Loucy (cell line): ENCODE results near the gene CRYBB1.

Experiments
- H2AFZ ChIP-seq: fragments of 200-600 bp; sonication (generic); 2 replicates; pipeline ENCODE4 v1.6.0; 2016; ENCODE audit warnings: antibody characterized with exemption, mild to moderate bottlenecking, low read length, moderate library complexity
- H3F3A ChIP-seq: fragments of 200-600 bp; 2 replicates; pipeline ENCODE4 v1.6.0; 2016; ENCODE audit warnings: antibody characterized with exemption, low read depth, mild to moderate bottlenecking
- H3K27me3 ChIP-seq: fragments of 200-600 bp; sonication (generic); 2 replicates; pipeline ENCODE4 v1.6.1; 2014; ENCODE audit warnings: low read length, mild to moderate bottlenecking; ENCODE audit not compliant: insufficient read depth, poor library complexity, severe bottlenecking
- H3K36me3 ChIP-seq: fragments of 200-600 bp; sonication (generic); 2 replicates; pipeline ENCODE4 v1.6.1; 2016; ENCODE audit warnings: low read length; ENCODE audit not compliant: insufficient read depth
- H3K4me1 ChIP-seq: fragments of 200-600 bp; sonication (generic); 2 replicates; pipeline ENCODE4 v1.5.1; 2014; ENCODE audit warnings: low read length, mild to moderate bottlenecking; ENCODE audit not compliant: insufficient read depth, poor library complexity, severe bottlenecking
- H3K4me2 ChIP-seq: fragments of 200-600 bp; sonication (generic); 2 replicates; pipeline ENCODE4 v1.6.0; 2014; ENCODE audit warnings: antibody characterized with exemption, low read length, low read depth, mild to moderate bottlenecking; ENCODE audit not compliant: poor library complexity, severe bottlenecking
- H3K4me3 ChIP-seq: fragments of 200-600 bp; sonication (generic); 2 replicates; pipeline ENCODE4 v1.5.1; 2014; ENCODE audit warnings: low read length, mild to moderate bottlenecking, mixed read lengths; ENCODE audit not compliant: poor library complexity, severe bottlenecking
- H3K79me2 ChIP-seq: fragments of 200-600 bp; sonication (generic); 2 replicates; pipeline ENCODE4 v1.6.1; 2014; ENCODE audit warnings: low read length; ENCODE audit not compliant: insufficient read depth
- H3K9ac ChIP-seq: fragments of 200-600 bp; sonication (generic); 2 replicates; pipeline ENCODE4 v1.6.0; 2014; ENCODE audit warnings: mild to moderate bottlenecking, low read depth, low read length, moderate library complexity; ENCODE audit not compliant: poor library complexity, severe bottlenecking
- H3K9me2 ChIP-seq: fragments of 200-600 bp; sonication (generic); replicated peaks from 2 replicates; pipeline ENCODE4 v1.6.1; 2016; ENCODE audit warnings: low read depth, low read length, mixed read lengths
- H3K9me3 ChIP-seq: fragments of 200-600 bp; sonication (generic); 2 replicates; pipeline ENCODE4 v1.6.1; 2014; ENCODE audit warnings: mild to moderate bottlenecking, antibody characterized with exemption, low read length, low read depth; ENCODE audit not compliant: insufficient read depth
- H4K20me1 ChIP-seq: fragments of 200-600 bp; sonication (generic); 2 replicates; pipeline ENCODE4 v1.6.0; 2014; ENCODE audit warnings: antibody characterized with exemption, low read length, mild to moderate bottlenecking; ENCODE audit not compliant: insufficient read depth, poor library complexity, severe bottlenecking
- CTCF ChIP-seq: fragments of 200-600 bp; sonication (generic); conservative IDR thresholded peaks from 2 replicates; pipeline ENCODE4 v1.5.1; 2014; ENCODE audit warnings: mild to moderate bottlenecking, antibody characterized with exemption, low read length
- EZH2phosphoT487 ChIP-seq: fragments of 200-600 bp; IDR thresholded peaks from 2 replicates; pipeline ENCODE4 v1.6.1; 2018; ENCODE audit warnings: antibody characterized with exemption, mild to moderate bottlenecking, moderate library complexity, borderline replicate concordance

Gene CRYBB1

GRCh38 chr22:26612652-26613051, 5.2 kb downstream of the CRYBB1 start:
- Histone ChIP-seq H3K79me2 (no peaks in the 10 kb centered on the region), H3K9me3 (no peaks in the 10 kb centered on the region), H2AFZ (no peak overlapping the region), H3K9ac (no peak overlapping the region), H3F3A (no peaks in the 10 kb centered on the region), H3K4me1 (peaks cover 13% of the 10 kb centered on the region), H3K27me3 (no peaks in the 10 kb centered on the region), H3K4me3 (no peak overlapping the region), H3K36me3 (no peaks in the 10 kb centered on the region), H3K9me2 (no peaks in the 10 kb centered on the region), H3K4me2 (no peak overlapping the region), H4K20me1 (no peaks in the 10 kb centered on the region)
- TF ChIP-seq CTCF = no peak
- no peak for TF ChIP-seq EZH2phosphoT487

- Histone ChIP-seq H3K9ac (no peak overlapping the region), H3K4me1 (no peaks in the 10 kb centered on the region), H3K9me3 (no peaks in the 10 kb centered on the region), H3K9me2 (no peaks in the 10 kb centered on the region), H4K20me1 (no peaks in the 10 kb centered on the region), H3F3A (no peaks in the 10 kb centered on the region), H3K4me3 (no peak overlapping the region), H3K4me2 (no peak overlapping the region), H3K27me3 (no peaks in the 10 kb centered on the region), H3K79me2 (no peaks in the 10 kb centered on the region), H2AFZ (no peak overlapping the region), H3K36me3 (no peaks in the 10 kb centered on the region)
- TF ChIP-seq EZH2phosphoT487 (no peak), CTCF (no peak)
These were observed 6.8 kb downstream of the CRYBB1 start for GRCh38 chr22:26610996-26611395.

- Histone ChIP-seq H3K9me2 (no peaks in the 10 kb centered on the region), H3K4me2 (no peak overlapping the region), H3K9ac (no peak overlapping the region), H3K27me3 (no peaks in the 10 kb centered on the region), H3K79me2 (no peaks in the 10 kb centered on the region), H2AFZ (no peak overlapping the region), H3F3A (no peaks in the 10 kb centered on the region), H4K20me1 (no peaks in the 10 kb centered on the region), H3K9me3 (no peaks in the 10 kb centered on the region), H3K4me3 (no peak overlapping the region), H3K4me1 (no peaks in the 10 kb centered on the region), H3K36me3 (no peaks in the 10 kb centered on the region)
- TF ChIP-seq EZH2phosphoT487 (no peak), CTCF (no peak)
These were observed 7.5 kb downstream of the CRYBB1 start for GRCh38 chr22:26610072-26610958.
